Epidermal melanocyte (primary cell): ENCODE results near the gene PCSK4.

ENCODE experiments used
- DNase-seq: peaks from one replicate; pipeline ENCODE4 v3.0.0; 2011; ENCODE audit warnings: low spot score; ENCODE audit not compliant: insufficient read length

PCSK4 gene

GRCh38 chr19:1471010-1471514, 19.1 kb downstream of the PCSK4 start:
- no peak for DNase-seq

- no peak for DNase-seq
Observed at GRCh38 chr19:1470305-1471009, 19.7 kb downstream of the PCSK4 start.

- DNase-seq, result no peak
Observed at GRCh38 chr19:1470055-1470304, 20.2 kb downstream of the PCSK4 start.

- no peak for DNase-seq
Observed at GRCh38 chr19:1469255-1470054, 20.7 kb downstream of the PCSK4 start.

- no peak for DNase-seq
Observed at GRCh38 chr19:1468821-1469254, 21.3 kb downstream of the PCSK4 start.

GRCh38 chr19:1468274-1468820, 21.8 kb downstream of the PCSK4 start:
- DNase-seq, result no peak

GRCh38 chr19:1467490-1468273, 22.5 kb downstream of the PCSK4 start:
- no peak for DNase-seq

- no peak for DNase-seq
Observed at GRCh38 chr19:1467215-1467489, 23.0 kb downstream of the PCSK4 start.

GRCh38 chr19:1466461-1467214, 23.5 kb downstream of the PCSK4 start:
- DNase-seq, result no peak

- no peak for DNase-seq
Observed at GRCh38 chr19:1466018-1466460, 24.1 kb downstream of the PCSK4 start.

GRCh38 chr19:1465191-1466016, 24.7 kb downstream of the PCSK4 start:
- no peak for DNase-seq

GRCh38 chr19:1461862-1462261, 28.3 kb downstream of the PCSK4 start:
- DNase-seq, result no peak

GRCh38 chr19:1460033-1460995, 29.8 kb downstream of the PCSK4 start:
- DNase-seq, result no peak

- no peak for DNase-seq
Observed at GRCh38 chr19:1459479-1459878, 30.7 kb downstream of the PCSK4 start.

GRCh38 chr19:1457892-1458291, 32.3 kb downstream of the PCSK4 start:
- DNase-seq, result no peak

GRCh38 chr19:1457031-1457739, 33.0 kb downstream of the PCSK4 start:
- DNase-seq, result no peak

GRCh38 chr19:1456121-1456900, 33.8 kb downstream of the PCSK4 start:
- no peak for DNase-seq
